ENCODE data around the gene DPY30. TPM values are rescaled to one million over a fixed set of nuclear protein-coding genes. Genes with fewer than 3 reads are reported as not detected.
"Not testable (repeated sequence)": the region's sequence is repeated elsewhere in the genome, so short reads cannot be mapped to it uniquely, and the experiment has no call there.

DPY30 gene
- total RNA-seq, 1 experiment from 2014 or later, result 88.3 TPM

DNA sequence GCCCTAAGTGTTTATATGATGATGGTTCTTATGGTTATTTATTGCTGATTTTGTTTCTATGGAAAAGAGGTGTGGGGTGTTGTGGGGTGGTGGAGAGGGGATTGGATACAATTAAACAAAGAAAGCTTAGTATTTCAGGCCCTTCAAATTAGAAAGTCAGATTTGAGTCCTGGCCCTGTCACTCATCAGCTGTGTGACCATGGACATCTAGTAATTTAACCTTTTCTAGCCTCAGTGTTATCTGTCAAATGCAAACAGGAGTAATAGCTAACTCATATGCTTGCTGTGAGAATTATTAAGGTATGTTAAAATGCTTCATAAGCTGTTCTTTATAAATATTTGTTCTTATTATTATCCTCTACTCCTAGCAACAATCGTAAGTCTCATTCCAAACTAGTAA is 26.7 kb downstream of the DPY30 start:
- H3K79me2 ChIP-seq (ENCODE audit: low read length), result peaks cover 31% of the 10 kb centered on the region
- no peak overlapping the region for H3K9ac ChIP-seq (ENCODE audit: low read length)
- no peak overlapping the region for H3K4me3 ChIP-seq (ENCODE audit: low read length)
- H4K20me1 ChIP-seq (ENCODE audit: insufficient read depth, low read depth, low read length), result peaks cover 14% of the 10 kb centered on the region; the same call in 1 of the 2 replicates
- no peak overlapping the region for H3K4me2 ChIP-seq (ENCODE audit: low read depth, low read length, poor library complexity, severe bottlenecking)
- no peaks in the 10 kb centered on the region for H3K9me3 ChIP-seq (ENCODE audit: low read length)
- peaks cover 24% of the 10 kb centered on the region for H3K4me1 ChIP-seq (ENCODE audit: low read length)
- no peak for DNase-seq
- H3K9me2 ChIP-seq (replicated peaks; ENCODE audit: insufficient read depth, low read length), result no peaks in the 10 kb centered on the region
- no peak overlapping the region for H2AFZ ChIP-seq (ENCODE audit: low read length)
- H3K27ac ChIP-seq (ENCODE audit: low read length), result no peak overlapping the region
- peaks cover 3% of the 10 kb centered on the region; the same call in 1 of the 2 replicates for H3K36me3 ChIP-seq (ENCODE audit: insufficient read depth, low read length)
- no peaks in the 10 kb centered on the region for H3K27me3 ChIP-seq (ENCODE audit: low read length)

GRCh38 chr2:32011485-32011960 is 28.1 kb downstream of the DPY30 start:
- Histone ChIP-seq H3K9me3 (ENCODE audit: low read length) (no peaks in the 10 kb centered on the region), H3K27me3 (ENCODE audit: low read length) (no peaks in the 10 kb centered on the region), H3K9ac (ENCODE audit: low read length) (peak overlapping the region; percentile 90), H3K79me2 (ENCODE audit: low read length) (peaks cover 42% of the 10 kb centered on the region), H3K27ac (ENCODE audit: low read length) (peak overlapping the region; percentile 94), H3K9me2 (replicated peaks; ENCODE audit: insufficient read depth, low read length) (no peaks in the 10 kb centered on the region), H3K4me2 (ENCODE audit: low read depth, low read length, poor library complexity, severe bottlenecking) (peak overlapping the region; percentile 95), H3K36me3 (ENCODE audit: insufficient read depth, low read length) (peaks cover 7% of the 10 kb centered on the region; the same call in 1 of the 2 replicates), H4K20me1 (ENCODE audit: insufficient read depth, low read depth, low read length) (peaks cover 23% of the 10 kb centered on the region; the same call in 1 of the 2 replicates), H2AFZ (ENCODE audit: low read length) (peak overlapping the region; percentile 26; the same call in 1 of the 2 replicates), H3K4me3 (ENCODE audit: low read length) (peak overlapping the region; percentile 85), H3K4me1 (ENCODE audit: low read length) (peaks cover 33% of the 10 kb centered on the region)
- no peak for DNase-seq

DNA sequence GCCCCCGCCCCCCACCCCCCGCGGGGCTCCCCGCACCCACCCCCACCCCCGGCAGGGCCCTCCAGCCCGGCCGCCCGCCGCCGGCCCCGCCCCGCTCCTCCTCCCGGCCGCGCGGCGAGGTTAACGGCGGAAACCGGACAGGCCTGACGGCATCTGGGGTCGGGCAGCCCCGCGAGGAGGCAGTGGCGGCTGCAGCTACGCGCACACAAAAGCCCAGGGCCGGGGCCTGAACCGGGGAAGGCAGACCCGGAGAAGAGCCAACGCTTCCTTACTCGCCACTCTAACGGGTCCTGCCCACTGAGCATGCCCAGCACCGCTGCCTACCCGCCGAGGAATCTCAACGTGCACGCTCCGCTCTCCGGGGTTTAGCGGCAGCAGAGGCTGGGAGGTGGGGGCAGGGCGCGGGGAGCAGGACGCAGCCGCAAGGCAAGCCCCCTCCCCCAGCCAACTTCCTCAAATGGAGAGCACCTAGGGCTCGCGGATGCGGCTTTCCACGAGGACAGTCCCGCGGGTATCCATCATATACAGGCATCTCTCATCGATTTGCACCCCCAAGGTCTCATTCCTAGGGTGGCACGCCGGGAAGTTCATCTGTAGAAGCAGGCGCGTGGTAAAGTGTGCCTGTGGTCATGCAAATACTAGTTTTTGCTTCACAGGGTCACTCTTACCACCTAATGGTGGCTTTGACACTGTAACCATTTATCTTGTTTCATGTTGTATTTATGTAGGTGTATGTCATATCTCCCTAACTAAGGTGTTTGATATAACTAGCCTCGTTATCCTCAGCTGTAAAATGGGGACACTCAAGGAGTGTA is 28.7 kb downstream of the DPY30 start, which contains the start of gene MEMO1:
Gene MEMO1, minus strand, starts transcription at position 339 of the 815 bp plus-strand sequence. CDS start 761 bp downstream, outside the sequence.
- Histone ChIP-seq H3K4me3 (ENCODE audit: low read length) (peak within 1 kb of the TSS; percentile 99), H3K4me2 (ENCODE audit: low read depth, low read length, poor library complexity, severe bottlenecking) (peak within 1 kb of the TSS; percentile 95), H3K79me2 (ENCODE audit: low read length) (peaks cover 48% of the 10 kb centered on the region), H3K9me3 (ENCODE audit: low read length) (no peaks in the 10 kb centered on the region), H3K4me1 (ENCODE audit: low read length) (peaks cover 33% of the 10 kb centered on the region), H3K27me3 (ENCODE audit: low read length) (no peaks in the 10 kb centered on the region), H3K27ac (ENCODE audit: low read length) (peak within 1 kb of the TSS; percentile 94), H3K36me3 (ENCODE audit: insufficient read depth, low read length) (peaks cover 10% of the 10 kb centered on the region; the same call in 1 of the 2 replicates), H4K20me1 (ENCODE audit: insufficient read depth, low read depth, low read length) (peaks cover 25% of the 10 kb centered on the region; the same call in 1 of the 2 replicates), H3K9ac (ENCODE audit: low read length) (peak within 1 kb of the TSS; percentile 98), H2AFZ (ENCODE audit: low read length) (peak within 1 kb of the TSS; percentile 59; the same call in 1 of the 2 replicates), H3K9me2 (replicated peaks; ENCODE audit: insufficient read depth, low read length) (no peaks in the 10 kb centered on the region)
- DNase-seq, result peak; percentile 99

DNA sequence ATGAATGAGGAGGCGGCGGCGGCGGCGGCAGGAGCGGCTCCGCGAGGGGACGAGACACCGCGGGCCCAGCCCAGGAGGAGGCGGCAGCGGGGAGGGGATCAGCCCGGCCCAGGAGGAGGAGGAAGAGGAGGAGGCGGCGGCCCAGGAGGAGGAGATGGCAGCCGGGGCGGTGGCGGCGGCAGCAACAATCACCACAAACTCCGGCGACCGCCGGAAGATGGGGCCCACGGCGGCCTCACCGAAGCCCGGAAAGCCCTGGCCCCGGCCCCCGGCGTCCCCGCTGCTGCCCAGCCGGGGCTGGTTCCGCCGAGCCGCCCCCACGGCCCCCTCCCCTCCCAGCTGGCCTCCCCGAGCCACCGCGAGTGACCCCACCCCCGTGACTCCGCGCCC is 29.3 kb downstream of the DPY30 start:
- peaks cover 33% of the 10 kb centered on the region for H3K4me1 ChIP-seq (ENCODE audit: low read length)
- peaks cover 31% of the 10 kb centered on the region; the same call in 1 of the 2 replicates for H4K20me1 ChIP-seq (ENCODE audit: insufficient read depth, low read depth, low read length)
- peak overlapping the region; percentile 47; the same call in 1 of the 2 replicates for H3K4me3 ChIP-seq (ENCODE audit: low read length)
- peaks cover 11% of the 10 kb centered on the region; the same call in 1 of the 2 replicates for H3K36me3 ChIP-seq (ENCODE audit: insufficient read depth, low read length)
- H3K9me3 ChIP-seq (ENCODE audit: low read length); H2AFZ ChIP-seq (ENCODE audit: low read length); H3K27me3 ChIP-seq (ENCODE audit: low read length); H3K27ac ChIP-seq (ENCODE audit: low read length); H3K4me2 ChIP-seq (ENCODE audit: low read depth, low read length, poor library complexity, severe bottlenecking); H3K9me2 ChIP-seq (replicated peaks; ENCODE audit: insufficient read depth, low read length): not testable (repeated sequence)
- peak; percentile 80 for DNase-seq
- H3K9ac ChIP-seq (ENCODE audit: low read length), result peak overlapping the region; percentile 59
- H3K79me2 ChIP-seq (ENCODE audit: low read length), result peaks cover 54% of the 10 kb centered on the region

DNA sequence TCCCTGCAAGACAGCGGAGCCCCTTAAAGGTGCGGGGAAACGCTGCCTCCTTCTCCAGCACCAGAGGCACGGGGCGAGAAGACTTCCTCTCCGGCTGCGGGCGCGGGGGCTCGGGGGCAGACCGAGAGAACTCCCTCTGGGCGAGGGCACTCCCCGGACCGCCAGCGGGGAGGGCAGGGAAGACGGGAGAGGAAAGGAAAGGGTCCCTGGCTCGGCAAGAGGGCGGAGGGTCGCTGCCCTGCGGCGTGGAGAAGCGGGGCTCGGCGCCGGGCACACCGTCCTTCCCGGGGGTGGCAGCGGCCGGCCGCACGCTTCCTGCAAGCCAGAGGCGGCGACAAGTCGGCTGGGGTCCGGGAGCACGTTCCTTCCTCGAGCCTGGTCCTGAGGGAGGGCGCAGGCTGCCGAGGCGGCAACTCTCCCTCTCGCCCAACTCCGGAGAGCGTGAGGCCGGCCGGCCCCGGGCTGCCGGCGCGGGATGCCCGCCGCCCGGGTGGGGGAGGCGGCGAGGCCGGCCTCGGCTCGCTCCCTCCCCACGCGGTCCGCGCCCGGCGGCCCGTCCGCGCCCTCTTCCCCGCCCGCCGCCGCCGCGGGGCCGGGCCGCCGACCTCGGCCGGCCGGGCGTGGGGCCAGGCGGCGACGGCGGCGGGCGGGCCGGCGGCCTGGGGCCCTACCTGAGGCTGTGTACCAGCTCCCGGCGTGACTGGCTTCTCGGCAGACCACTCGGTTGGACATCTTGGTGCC is 29.9 kb downstream of the DPY30 start:
- Histone ChIP-seq H3K27me3 (ENCODE audit: low read length) (no peaks in the 10 kb centered on the region), H3K9me2 (replicated peaks; ENCODE audit: insufficient read depth, low read length) (no peaks in the 10 kb centered on the region), H3K4me1 (ENCODE audit: low read length) (peaks cover 33% of the 10 kb centered on the region), H4K20me1 (ENCODE audit: insufficient read depth, low read depth, low read length) (peaks cover 36% of the 10 kb centered on the region; the same call in 1 of the 2 replicates), H3K27ac (ENCODE audit: low read length) (peak overlapping the region; percentile 75), H3K79me2 (ENCODE audit: low read length) (peaks cover 60% of the 10 kb centered on the region), H2AFZ (ENCODE audit: low read length) (no peak overlapping the region), H3K36me3 (ENCODE audit: insufficient read depth, low read length) (peaks cover 11% of the 10 kb centered on the region; the same call in 1 of the 2 replicates), H3K9ac (ENCODE audit: low read length) (peak overlapping the region; percentile 98), H3K4me3 (ENCODE audit: low read length) (peak overlapping the region; percentile 99), H3K9me3 (ENCODE audit: low read length) (no peaks in the 10 kb centered on the region), H3K4me2 (ENCODE audit: low read depth, low read length, poor library complexity, severe bottlenecking) (peak overlapping the region; percentile 91)
- DNase-seq, result peak; percentile 78

DNA sequence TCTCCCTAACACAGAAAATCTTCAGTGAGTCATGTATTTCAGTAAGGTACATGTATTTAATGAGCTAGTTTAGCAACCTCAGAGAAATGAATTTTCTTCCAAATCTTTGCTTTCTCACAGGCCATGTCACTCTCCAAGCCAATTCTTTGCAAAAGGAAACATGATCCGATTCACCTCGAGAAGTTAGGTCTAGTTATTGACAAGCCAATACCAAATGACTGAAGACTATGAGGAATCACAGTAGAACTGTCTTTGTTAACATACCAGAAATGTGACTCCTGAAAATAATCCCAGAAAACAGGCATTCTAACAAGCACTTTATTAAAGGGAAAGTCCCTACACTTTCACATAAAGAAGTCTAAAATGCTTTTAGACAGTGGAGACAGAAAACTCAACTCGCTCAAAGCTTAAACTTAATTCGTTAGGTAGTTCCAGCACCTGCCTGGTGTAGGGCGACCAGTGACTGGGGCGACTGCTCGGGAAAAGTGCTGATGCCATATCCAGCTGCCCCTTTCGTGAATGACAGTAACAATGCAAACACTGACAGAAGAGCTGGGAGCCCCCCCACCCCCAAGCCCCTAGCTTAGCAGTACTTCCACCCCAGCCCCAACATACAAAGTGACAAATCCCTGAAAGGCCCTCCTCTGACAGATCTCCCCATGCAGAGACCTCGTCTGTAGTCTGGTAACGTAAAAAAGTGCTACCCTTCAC is 30.6 kb downstream of the DPY30 start:
- H3K4me1 ChIP-seq (ENCODE audit: low read length), result peaks cover 33% of the 10 kb centered on the region

DNA sequence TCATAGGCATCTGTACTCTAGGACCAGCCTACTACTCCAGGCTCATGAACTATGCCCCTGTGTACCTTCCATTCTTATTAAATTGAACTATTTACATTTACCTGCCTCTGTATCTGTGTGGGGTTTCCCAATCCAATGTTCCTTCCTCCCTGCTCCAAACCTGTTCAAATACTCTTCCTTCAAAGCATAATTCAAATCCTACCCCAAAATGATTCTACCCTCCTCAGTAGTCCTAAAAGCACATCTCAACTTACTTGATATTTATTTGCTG is 32.5 kb downstream of the DPY30 start:
- H3K36me3 ChIP-seq (ENCODE audit: insufficient read depth, low read length), result peaks cover 16% of the 10 kb centered on the region; the same call in 1 of the 2 replicates
- H3K27me3 ChIP-seq (ENCODE audit: low read length), result no peaks in the 10 kb centered on the region
- no peak overlapping the region for H3K27ac ChIP-seq (ENCODE audit: low read length)
- H4K20me1 ChIP-seq (ENCODE audit: insufficient read depth, low read depth, low read length), result peaks cover 38% of the 10 kb centered on the region; the same call in 1 of the 2 replicates
- no peak overlapping the region for H3K4me3 ChIP-seq (ENCODE audit: low read length)
- no peak overlapping the region for H2AFZ ChIP-seq (ENCODE audit: low read length)
- peaks cover 84% of the 10 kb centered on the region for H3K79me2 ChIP-seq (ENCODE audit: low read length)
- H3K9ac ChIP-seq (ENCODE audit: low read length), result no peak overlapping the region
- DNase-seq, result no peak
- H3K9me2 ChIP-seq (replicated peaks; ENCODE audit: insufficient read depth, low read length), result no peaks in the 10 kb centered on the region
- H3K4me1 ChIP-seq (ENCODE audit: low read length), result peaks cover 32% of the 10 kb centered on the region
- H3K4me2 ChIP-seq (ENCODE audit: low read depth, low read length, poor library complexity, severe bottlenecking), result no peak overlapping the region
- no peaks in the 10 kb centered on the region for H3K9me3 ChIP-seq (ENCODE audit: low read length)

More for the DNA sequence above, 30.6 kb downstream of the DPY30 start:
- Histone ChIP-seq H3K79me2 (ENCODE audit: low read length) (peaks cover 67% of the 10 kb centered on the region), H3K4me3 (ENCODE audit: low read length) (peak overlapping the region; percentile 99), H3K9me2 (replicated peaks; ENCODE audit: insufficient read depth, low read length) (no peaks in the 10 kb centered on the region), H3K4me2 (ENCODE audit: low read depth, low read length, poor library complexity, severe bottlenecking) (peak overlapping the region; percentile 91), H3K36me3 (ENCODE audit: insufficient read depth, low read length) (peaks cover 11% of the 10 kb centered on the region; the same call in 1 of the 2 replicates), H4K20me1 (ENCODE audit: insufficient read depth, low read depth, low read length) (peaks cover 38% of the 10 kb centered on the region; the same call in 1 of the 2 replicates), H2AFZ (ENCODE audit: low read length) (no peak overlapping the region), H3K27me3 (ENCODE audit: low read length) (no peaks in the 10 kb centered on the region), H3K9ac (ENCODE audit: low read length) (peak overlapping the region; percentile 98), H3K27ac (ENCODE audit: low read length) (peak overlapping the region; percentile 75), H3K9me3 (ENCODE audit: low read length) (no peaks in the 10 kb centered on the region)
- peak; percentile 51 for DNase-seq

All from Karpas-422 (cell line).